ENCODE data around the gene IDH3B.
"Not testable (repeated sequence)": the region's sequence is repeated elsewhere in the genome, so short reads cannot be mapped to it uniquely, and the experiment has no call there.

Gene IDH3B

GRCh38 chr20:2663887-2664719, at the start of gene IDH3B:
IDH3B (minus strand) TSS chr20:2664216; CDS start chr20:2664188, 28 bp downstream.
- peak; percentile 91 to 92 for DNase-seq

DNA sequence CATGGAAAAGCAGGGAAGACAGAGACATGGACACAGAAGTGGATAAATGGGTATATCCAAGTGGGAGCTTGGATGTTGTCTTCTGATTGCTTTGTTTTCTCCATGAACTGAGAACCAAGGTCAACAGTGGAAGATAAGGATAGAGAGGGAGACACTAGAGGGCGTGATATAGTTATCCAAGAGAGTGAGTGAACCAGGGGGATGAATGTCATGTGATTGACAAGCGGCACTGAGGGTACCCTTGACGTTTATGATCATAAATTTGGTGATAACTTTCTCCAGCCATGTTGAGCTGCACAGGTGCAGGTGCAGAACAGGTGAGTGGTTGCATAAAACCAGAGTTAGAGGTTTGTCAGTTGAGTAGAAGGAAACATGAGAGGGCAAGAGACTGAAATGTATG, 49.3 kb upstream of the IDH3B start:
- DNase-seq = peak in 1 of 2 donors; percentile 61

DNA sequence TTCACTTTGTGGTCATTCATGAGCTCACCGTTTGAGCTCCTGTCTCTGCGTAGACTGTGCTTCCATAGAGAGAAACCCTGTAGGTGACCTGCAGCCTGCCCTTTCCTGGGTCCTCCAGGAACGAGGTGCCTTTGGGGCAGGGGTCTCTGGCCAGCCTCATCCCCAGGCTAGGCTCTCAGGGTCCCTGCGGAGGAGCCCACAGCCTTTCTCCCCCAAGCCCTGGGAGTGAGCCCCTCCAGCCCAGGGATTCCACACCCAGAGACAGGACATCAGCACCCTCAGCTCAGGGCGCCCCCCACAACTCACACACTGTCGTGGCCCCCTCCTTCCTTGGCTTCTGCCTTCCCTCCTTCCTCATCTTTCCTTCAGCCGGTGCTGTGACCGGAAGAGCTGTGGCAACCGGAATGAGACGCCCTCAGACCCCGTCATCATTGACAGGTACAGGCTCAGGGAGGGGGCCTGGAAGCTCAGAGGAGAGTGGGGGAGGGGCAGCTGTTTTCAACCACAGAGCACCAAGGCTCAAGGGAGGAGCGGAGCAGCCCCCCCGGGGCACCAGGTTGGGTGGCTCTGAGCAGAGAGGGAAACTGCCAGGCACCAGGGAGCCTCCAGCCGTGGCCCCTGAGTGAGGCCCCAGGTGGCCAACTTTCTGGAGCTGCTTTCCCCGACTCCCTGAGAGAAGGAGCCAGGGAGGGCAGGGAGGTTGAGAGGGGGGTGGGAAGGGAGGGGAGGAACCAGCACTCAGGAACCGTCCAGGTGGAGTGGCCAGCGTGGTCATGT, 45.4 kb upstream of the IDH3B start:
- no peak for DNase-seq

DNA sequence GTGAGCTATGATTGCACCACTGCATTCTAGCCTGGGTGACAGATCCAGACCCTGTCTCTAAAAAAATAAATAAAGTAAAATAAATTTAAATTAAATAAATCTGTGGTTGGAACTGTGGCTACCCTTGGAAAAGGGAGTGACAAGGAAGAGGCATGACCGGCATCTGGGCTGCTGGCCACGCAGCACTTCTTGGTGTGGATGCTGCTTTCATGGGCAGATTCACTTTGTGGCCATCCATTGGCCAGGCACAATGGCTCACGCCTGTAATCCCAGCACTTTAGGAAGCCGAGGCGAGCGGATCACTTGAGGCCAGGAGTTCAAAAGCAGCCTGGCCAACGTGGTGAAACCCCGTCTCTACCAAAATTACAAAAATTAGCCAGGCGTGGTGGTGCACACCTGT, 44.6 kb upstream of the IDH3B start:
- no peak for DNase-seq

DNA sequence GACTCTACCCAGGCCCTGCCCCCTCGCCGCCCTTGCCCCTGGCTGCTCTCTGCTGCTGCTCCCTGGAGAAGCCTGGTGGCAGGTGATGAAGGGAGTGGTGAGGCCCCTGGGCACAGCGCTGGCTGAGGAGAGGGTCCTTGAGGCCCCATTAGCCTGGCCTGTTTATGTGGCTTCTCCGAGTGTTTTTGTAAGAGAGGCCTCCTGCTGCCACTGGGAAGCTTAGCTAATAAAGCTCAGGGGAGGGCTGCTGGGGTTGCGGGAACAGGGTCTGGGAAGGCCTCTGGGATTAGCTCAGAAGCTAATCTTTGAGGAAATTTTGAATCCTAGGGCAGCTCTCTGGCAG, 44.0 kb upstream of the IDH3B start:
- no peak for DNase-seq

DNA sequence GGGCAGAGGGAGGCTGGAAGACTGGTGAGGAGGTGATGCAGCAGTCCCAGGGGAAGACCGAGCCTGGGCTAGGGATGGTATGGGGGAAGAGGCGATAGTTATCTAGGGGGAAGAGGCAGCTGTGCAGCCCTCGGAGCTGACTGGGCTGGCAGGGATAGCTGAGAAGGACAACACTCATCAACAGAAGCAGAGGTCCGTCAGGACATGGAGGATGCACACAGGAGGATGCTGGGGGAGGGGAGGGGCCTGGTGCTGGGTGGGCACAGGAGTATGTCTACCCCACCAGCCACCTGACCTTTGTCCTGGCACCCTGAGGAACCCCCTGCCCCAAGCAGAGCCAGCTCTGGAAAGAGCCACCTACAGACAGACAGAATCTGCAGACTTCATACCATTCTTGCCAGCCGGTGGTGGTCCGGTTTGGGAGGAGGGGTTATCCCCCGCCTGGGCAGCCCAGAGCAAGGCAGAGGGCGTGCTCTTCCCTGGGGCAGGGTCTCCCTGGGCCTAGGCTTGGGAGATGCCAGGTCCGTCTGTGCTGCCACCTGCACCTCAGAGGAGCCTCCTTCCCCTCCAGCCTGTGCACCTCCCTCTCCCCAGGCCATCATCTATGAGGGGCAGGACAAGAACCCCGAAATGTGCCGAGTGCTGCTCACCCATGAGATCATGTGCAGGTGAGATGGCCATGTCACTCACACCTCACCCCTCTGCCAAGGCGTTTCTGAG, 43.5 kb upstream of the IDH3B start:
- no peak for DNase-seq

- no peak for DNase-seq
Observed at GRCh38 chr20:2706688-2707352, 42.8 kb upstream of the IDH3B start.

DNA sequence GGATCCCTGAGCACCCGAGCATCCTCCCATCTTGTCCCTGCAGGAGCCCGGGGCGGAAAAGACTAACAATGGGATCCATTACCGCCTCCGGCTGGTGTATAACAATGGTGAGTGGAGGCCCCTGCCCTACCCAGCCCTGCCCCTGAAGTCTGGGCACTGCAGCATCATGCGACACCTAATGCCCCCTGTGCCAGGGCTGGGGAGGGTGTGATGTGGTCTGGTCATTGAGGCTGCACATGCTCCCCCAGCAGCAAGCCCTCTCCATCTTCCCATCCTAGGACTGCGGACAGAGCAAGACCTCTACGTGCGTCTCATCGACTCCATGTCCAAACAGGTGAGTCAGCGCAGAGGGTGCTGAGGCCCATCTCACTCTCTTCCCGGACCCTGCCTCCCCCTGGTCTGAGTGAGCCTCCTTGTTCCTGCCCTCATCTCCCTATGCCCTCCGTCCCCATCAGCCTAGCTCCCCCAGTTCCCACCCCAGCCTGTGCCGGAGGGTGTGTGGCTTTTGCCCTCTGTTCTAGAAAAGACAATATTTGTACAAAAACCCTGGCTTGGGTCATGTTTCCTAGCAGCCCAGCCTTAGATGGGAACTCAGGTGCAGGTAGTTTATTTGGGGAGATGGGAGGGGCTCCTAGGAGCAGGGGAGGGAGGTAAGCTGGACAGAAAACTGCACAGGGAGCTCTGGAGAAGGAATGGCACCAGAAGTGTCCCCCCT, 42.1 kb upstream of the IDH3B start:
- no peak for DNase-seq

DNA sequence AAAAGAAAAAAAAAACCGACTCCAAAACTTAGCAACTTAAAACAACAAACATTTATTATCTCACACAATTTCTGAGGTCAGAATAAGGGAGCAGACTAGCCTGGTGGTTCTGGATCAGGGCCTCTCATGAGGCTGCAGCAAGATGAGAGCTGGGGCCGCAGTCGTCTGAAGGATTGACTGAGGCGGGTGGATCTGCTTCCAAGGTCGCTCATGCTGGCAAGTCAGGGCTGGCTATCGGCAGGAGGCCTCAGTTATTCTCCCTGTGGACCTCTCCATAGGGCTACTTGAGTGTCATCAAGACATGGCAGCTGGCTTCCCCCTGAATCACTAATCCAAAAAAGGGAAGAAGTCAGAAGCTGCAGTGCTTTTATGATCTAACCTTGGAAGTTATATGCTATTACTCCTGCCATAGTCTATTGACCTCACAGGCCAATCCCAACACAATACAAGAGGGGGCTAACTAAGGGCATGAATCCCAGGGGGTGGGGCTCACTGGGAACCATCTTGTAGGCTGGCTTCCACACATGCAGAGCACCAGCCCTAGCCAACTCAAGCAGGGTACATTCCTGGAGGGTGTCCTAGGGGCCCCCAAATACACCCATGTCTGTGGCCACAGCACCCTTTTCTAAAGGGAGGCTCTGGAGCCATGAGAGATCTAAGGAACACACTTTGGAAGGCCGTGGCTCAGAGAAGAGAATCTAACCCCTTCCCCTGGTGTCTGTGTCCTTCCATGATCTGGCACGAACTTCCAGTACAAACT, 39.9 kb upstream of the IDH3B start:
- no peak for DNase-seq

GRCh38 chr20:2701671-2702081, 37.7 kb upstream of the IDH3B start:
- DNase-seq = no peak

DNA sequence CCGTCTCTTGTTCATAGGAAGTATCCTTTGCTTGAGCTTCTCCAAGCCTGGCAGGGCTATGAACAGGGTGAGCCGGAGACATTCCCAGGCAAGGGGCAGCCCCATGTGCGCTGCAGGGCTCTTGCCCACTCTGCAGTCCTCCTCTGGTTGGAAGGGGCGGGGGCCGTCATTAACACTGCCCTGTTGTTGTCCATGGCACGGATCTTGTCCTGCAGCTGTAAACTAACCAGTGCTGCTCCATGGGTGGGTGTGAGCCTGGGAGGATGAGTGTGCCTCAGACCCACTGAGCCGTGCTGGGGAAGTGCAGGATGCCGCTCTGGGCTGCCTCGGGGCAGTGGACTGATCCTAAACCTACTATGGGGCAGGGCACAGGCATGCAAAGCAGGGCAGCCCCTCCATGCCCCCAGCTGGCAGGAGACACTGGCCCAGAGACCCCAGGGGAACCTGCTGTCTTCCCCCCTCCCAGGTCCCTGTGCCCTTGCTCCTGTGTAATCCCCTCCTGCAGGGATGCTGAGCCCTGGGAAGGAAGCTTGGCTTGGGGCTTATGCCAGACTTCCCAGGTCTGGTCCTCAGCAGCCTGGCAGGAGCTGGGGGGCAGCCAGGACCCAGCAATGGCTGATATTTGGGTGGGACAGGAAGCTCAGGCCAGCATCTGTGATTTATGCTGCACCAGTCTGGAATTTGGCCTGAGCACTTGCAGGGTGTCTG, 37.1 kb upstream of the IDH3B start:
- DNase-seq = no peak

GRCh38 chr20:2699775-2700413, 35.9 kb upstream of the IDH3B start:
- no peak for DNase-seq

GRCh38 chr20:2698912-2699311, 34.9 kb upstream of the IDH3B start:
- no peak for DNase-seq

DNA sequence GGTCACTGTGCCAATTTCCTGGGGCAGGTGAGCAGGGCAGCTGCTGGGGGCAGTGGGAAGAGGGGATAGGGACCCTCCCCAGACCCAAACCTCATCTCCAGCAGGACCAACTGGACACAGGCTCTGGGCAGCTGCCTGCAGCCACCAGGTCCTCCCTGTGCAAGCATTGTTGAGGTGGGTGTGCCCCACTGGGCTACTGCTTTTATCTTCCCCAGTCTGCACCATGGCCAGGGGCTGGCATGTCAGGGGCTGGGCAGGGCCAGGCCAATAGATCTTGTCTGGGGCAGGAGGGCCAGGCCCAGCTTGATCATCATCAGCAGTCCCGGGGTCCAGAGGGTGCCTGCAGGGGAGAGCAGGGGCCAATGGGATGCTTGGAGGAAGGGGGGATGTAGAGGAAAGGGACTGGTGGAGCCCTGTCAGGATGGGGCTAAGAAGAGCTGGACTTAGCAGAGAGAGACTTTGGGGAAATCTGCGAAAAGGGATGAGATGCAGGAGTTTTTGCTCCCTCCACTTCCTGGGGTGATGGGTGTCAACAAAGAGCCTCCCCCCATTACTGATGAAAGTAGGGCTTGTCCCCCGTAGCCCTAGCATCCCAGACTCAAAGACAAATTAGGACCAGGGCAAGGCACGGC, 34.3 kb upstream of the IDH3B start:
- no peak for DNase-seq

- DNase-seq = no peak
Observed at GRCh38 chr20:2697768-2698167, 33.8 kb upstream of the IDH3B start.

DNA sequence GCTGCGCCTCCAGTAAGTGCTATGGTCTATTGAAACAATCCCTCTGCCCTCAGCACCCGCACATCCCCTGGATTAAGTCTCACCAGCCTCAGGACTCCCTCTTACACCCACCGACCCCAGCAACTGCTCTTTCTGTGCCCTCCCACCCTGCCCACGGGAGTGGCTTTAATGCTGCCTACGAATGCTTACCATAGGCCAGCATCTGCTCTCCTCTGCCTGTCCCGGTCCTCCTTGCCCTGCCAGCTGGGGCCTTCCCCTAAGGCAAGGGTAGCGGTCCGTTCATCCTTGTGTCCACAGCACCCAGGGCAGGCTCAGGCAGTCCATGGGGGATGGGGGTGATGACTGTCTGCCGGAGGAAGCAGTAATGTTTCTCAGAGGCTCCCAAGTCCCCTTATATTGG, 32.6 kb upstream of the IDH3B start:
- no peak for DNase-seq

- DNase-seq = not testable (repeated sequence)
Observed at GRCh38 chr20:2695984-2696525, 32.0 kb upstream of the IDH3B start.

DNA sequence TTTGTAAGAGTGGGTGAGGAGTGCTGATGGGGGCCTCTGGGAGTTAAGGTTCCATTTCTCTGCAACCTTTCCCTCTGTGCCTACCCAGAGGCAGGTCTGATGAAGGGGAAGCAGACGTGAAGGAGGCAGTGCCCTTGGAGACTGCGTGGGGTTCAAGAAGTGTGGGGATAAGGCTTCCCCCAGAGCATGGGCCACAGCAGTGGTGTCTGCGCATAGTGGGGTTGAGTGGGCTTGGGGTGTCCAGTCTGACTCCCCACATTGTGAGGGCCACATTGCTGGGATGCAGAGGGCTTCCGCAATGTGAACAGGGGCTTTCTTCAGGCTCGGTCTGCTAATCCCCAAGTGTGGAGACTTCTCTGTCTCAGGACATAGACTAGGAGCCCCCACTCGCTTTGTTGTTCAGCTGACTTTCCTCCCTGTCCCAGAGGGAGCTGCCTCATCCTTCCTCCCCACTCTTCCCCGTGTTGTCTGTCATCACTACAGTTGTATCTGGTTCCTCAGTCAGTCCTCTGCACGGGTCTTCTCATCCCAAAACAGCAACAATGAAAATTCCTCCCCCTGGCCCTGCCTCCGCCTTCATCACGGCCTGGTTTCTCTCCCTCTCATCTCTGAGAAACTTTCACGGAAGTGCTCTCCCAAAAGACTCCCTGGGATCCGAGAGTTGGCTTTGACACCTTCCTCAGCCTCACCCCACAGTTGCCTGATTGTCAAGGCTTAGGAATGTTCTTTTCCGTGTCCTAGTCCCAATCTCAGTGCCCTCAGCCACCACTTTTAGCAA, 31.4 kb upstream of the IDH3B start:
- DNase-seq = no peak

GRCh38 chr20:2694519-2694918, 30.5 kb upstream of the IDH3B start:
- DNase-seq = no peak
